ENCODE results near the gene METTL25B. TPM values are rescaled to one million over a fixed set of nuclear protein-coding genes. Genes with fewer than 3 reads are reported as not detected.

The METTL25B gene
- total and polyA plus RNA-seq, 8 donors: 16.8 to 64.9 (median 19.6) TPM

DNA sequence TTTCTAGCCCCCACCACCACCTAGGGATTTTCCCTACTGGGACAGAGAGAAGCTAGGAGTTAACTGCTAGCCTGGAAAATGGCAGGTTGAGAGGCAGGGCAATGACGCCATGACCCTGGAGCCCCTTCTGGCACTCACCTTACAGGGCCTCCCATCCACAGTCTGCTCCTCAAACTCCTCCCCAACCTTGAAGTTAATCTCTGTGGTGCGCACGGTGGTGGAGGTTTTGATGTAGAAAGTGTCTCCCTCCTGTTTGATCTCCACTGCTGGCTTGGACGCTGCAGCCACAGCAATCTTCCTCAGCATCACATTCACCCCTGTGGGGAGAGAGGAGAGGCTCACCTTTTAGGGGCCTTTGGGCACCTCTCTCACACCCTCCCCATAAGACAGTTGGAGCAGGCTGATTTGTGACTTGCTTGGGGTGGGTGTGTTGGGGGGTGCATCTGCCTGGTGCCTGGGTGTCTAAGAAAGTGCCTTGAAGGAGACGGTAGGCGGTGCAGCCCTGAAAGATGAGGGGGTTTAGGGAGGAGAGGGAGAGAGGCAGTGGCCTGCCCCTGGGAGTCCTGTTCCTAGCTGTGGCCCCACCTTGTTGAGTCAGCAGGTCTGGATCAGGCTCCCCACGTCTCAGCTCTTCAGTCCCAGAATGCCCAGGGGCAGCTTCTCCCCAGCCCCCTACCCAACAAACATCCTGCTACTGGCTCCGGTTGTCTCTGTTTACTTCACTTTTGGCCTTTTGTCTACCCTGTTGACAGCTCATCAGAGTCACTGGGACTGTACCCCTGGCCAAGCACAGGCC lies 27.3 kb upstream of the METTL25B start:
- TF ChIP-seq, protein P1, sequence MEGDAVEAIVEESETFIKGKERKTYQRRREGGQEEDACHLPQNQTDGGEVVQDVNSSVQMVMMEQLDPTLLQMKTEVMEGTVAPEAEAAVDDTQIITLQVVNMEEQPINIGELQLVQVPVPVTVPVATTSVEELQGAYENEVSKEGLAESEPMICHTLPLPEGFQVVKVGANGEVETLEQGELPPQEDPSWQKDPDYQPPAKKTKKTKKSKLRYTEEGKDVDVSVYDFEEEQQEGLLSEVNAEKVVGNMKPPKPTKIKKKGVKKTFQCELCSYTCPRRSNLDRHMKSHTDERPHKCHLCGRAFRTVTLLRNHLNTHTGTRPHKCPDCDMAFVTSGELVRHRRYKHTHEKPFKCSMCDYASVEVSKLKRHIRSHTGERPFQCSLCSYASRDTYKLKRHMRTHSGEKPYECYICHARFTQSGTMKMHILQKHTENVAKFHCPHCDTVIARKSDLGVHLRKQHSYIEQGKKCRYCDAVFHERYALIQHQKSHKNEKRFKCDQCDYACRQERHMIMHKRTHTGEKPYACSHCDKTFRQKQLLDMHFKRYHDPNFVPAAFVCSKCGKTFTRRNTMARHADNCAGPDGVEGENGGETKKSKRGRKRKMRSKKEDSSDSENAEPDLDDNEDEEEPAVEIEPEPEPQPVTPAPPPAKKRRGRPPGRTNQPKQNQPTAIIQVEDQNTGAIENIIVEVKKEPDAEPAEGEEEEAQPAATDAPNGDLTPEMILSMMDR (IDR thresholded peaks at IDR 0.05): no peak
- H3K4me1 ChIP-seq: peaks cover 6 to 15% (median 12%) of the 10 kb centered on the region in 3 donors
- no peaks in the 10 kb centered on the region for H3K36me3 ChIP-seq
- no peaks in the 10 kb centered on the region for H3K9me3 ChIP-seq
- DNase-seq (no peak), FAIRE-seq (no peak), ATAC-seq (no peak)
- H3K4me3 ChIP-seq: no peak overlapping the region
- intact Hi-C loops (cut with DNase I): no loop called here
- WGBS, 2 donors: 78 to 84% methylated on average over 8 of the region's 8 CpGs
- peaks cover 0 to 6% (median 0%) of the 10 kb centered on the region in 4 donors for H3K27me3 ChIP-seq
- no peak overlapping the region for H3K27ac ChIP-seq

DNA sequence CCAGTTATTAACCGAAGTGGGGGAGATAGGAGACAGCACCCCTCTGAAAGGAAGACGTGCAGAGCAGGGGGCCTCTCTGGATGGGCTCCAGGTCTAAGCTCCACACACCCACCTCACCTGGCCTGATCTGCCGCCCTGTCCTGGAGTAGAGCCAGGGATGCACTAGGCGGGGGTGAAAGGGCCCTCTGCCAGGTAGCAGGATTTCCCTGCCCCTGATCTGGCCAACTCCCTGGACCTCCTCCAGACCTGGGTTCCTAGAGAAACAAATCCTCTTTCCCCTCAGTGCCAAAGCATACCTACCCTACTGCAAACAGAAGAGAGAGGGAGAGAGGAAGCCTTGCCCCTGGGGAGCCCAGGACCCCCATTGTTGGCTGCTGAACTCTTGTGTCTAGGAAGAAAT lies 24.9 kb upstream of the METTL25B start:
- Histone ChIP-seq H3K4me3 (no peak overlapping the region), H3K27ac (no peak overlapping the region), H3K36me3 (no peaks in the 10 kb centered on the region), H3K27me3 (peaks cover 0 to 6% (median 0%) of the 10 kb centered on the region in 4 donors), H3K9me3 (no peaks in the 10 kb centered on the region), H3K4me1 (peaks cover 9 to 22% (median 17%) of the 10 kb centered on the region in 3 donors)
- FAIRE-seq: no peak
- TF ChIP-seq, protein P1 (IDR thresholded peaks at IDR 0.05): no peak
- intact Hi-C loops (cut with DNase I): no loop called here
- DNase-seq: no peak
- no peak for ATAC-seq
- 50% methylated on average over 4 of the region's 4 CpGs for WGBS, 2 donors

DNA sequence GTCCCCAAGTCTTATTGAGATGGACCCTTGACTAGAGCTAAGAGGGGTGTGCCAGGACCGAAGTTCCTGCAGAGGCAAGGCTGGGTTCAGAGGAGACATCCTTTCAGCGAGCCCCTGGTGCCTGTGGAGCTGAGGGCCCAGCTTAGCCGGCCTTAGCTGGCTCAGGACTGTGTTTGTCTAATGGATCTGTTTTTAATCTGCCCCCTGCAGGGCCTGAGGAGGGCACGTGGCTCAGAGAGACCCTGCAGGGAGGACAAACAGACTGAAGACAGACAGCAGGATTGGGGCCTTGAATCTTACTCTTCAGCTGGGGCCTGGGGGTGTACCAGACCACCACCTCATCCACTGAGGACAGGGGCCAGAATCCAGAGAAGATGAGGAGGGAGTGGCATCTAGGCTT lies 24.5 kb upstream of the METTL25B start:
- FAIRE-seq (no peak), DNase-seq (no peak), ATAC-seq (no peak)
- peaks cover 0 to 6% (median 0%) of the 10 kb centered on the region in 4 donors for H3K27me3 ChIP-seq
- WGBS, 2 donors: 43 to 45% methylated on average over 4 of the region's 4 CpGs
- H3K9me3 ChIP-seq: no peaks in the 10 kb centered on the region
- H3K36me3 ChIP-seq: no peaks in the 10 kb centered on the region
- H3K4me3 ChIP-seq: no peak overlapping the region
- no peak overlapping the region for H3K27ac ChIP-seq
- intact Hi-C loops (cut with DNase I): no loop called here
- H3K4me1 ChIP-seq: peaks cover 9 to 22% (median 17%) of the 10 kb centered on the region in 3 donors
- TF ChIP-seq, protein P1 (IDR thresholded peaks at IDR 0.05): no peak

DNA sequence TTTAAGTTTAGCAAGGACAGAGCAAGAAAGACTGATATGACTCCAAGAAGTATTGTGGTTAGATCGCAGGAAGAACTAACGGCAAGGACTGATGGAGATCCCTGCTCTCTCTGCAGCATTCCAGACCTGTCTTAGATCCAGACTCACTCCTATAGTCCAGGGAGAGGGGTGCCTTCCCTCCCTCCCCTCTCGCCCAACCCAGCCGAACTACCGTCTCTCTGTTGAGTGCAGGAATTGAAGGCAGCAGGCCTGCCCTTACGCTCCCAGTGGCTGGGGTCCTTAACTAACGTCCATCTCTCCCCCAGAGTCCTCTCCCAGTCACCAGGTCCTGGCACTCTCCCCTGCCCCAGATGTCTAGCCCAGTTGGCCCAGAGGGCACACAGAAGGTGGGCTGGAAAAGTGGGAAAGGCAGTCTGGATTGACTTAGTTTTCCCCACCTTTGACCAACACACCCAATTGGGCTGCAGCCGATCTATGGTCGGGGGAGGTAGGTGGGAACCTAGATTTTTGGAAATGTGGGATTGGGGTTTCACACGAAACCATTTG lies 24.0 kb upstream of the METTL25B start:
- H3K9me3 ChIP-seq: no peaks in the 10 kb centered on the region
- no peak overlapping the region for H3K27ac ChIP-seq
- no peaks in the 10 kb centered on the region for H3K36me3 ChIP-seq
- ATAC-seq (no peak), FAIRE-seq (no peak), DNase-seq (no peak)
- TF ChIP-seq, protein P1 (IDR thresholded peaks at IDR 0.05): no peak
- peaks cover 0 to 6% (median 0%) of the 10 kb centered on the region in 4 donors for H3K27me3 ChIP-seq
- 63 to 71% methylated on average over 10 of the region's 10 CpGs for WGBS, 2 donors
- peaks cover 9 to 22% (median 17%) of the 10 kb centered on the region in 3 donors for H3K4me1 ChIP-seq
- peak overlapping the region in 1 of 4 donors; percentile 48 for H3K4me3 ChIP-seq
- intact Hi-C loops (cut with DNase I): no loop called here

DNA sequence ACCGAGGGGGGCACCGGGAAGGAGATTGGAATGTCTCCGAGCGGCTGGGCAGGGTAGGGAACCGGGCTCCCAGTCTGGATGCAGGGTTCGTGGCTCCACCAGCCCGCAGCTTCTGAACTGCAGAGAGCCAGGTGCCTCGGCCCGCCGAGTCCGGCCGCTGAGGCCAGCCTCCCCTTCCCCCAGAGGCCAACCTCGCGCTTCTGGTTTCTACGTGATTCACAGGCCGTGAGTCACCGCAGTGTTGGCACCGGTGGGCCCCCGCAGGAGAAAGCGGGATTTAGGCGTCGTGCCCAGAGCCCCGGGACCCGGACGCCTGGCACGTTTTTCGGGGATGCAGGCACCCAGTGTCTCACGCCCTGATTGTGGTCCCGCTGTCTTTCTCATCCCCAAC lies 23.3 kb upstream of the METTL25B start:
- FAIRE-seq (no peak), DNase-seq (peak in 5 of 6 donors; percentile 42 to 78 (median 74)), ATAC-seq (peak; percentile 39 to 72 (median 56))
- TF ChIP-seq, protein P1 (IDR thresholded peaks at IDR 0.05): no peak
- no peaks in the 10 kb centered on the region for H3K36me3 ChIP-seq
- WGBS, 2 donors: 2 to 4% methylated on average over 29 of the region's 29 CpGs
- peak overlapping the region in 3 of 4 donors; percentile 21 to 48 (median 30) for H3K4me3 ChIP-seq
- H3K4me1 ChIP-seq: peaks cover 9 to 22% (median 17%) of the 10 kb centered on the region in 3 donors
- no peaks in the 10 kb centered on the region for H3K9me3 ChIP-seq
- no peak overlapping the region for H3K27ac ChIP-seq
- H3K27me3 ChIP-seq: peaks cover 0 to 6% (median 0%) of the 10 kb centered on the region in 4 donors
- intact Hi-C loops (cut with DNase I): no loop called here

Data from pancreas (tissue), 10 donors.